Brain microvascular endothelial cell (primary cell): Measurements from ENCODE around the gene AUTS2.

Source experiments
- DNase-seq: peaks from one replicate; pipeline ENCODE4 v3.0.0-alpha.2; 2020
- H3K27ac ChIP-seq: fragments of 250-450 bp; sonication (Bioruptor Pico); 2 replicates; pipeline ENCODE4 v1.5.1; 2020; ENCODE audit warnings: mild to moderate bottlenecking, moderate library complexity
- H3K27me3 ChIP-seq: fragments of 250-450 bp; sonication (Bioruptor Pico); replicated peaks from 2 replicates; pipeline ENCODE4 v1.5.1; 2020; ENCODE audit warnings: mild to moderate bottlenecking
- H3K36me3 ChIP-seq: fragments of 250-450 bp; sonication (Bioruptor Pico); replicated peaks from 2 replicates; pipeline ENCODE4 v1.5.1; 2020; ENCODE audit warnings: mild to moderate bottlenecking
- H3K4me3 ChIP-seq: 2 replicates; pipeline ENCODE4 v1.5.1; 2011; ENCODE audit warnings: low read depth, mild to moderate bottlenecking, control low read depth, low read length, moderate library complexity
- in situ Hi-C: cut with HindIII; loops from 2 replicates; pipeline ENCODE4 v1.10.0; 2017; ENCODE audit warnings: low sequenced_read_pairs, low pct_ligation_motif_present
- TF ChIP-seq, protein P1 (sequence below): IDR thresholded peaks from 2 replicates; pipeline ENCODE4 v1.5.1; 2011; ENCODE audit warnings: low read depth, mild to moderate bottlenecking, moderate library complexity, low read length, control low read depth, inconsistent platforms; ENCODE audit errors: missing control alignments

Gene AUTS2

DNA sequence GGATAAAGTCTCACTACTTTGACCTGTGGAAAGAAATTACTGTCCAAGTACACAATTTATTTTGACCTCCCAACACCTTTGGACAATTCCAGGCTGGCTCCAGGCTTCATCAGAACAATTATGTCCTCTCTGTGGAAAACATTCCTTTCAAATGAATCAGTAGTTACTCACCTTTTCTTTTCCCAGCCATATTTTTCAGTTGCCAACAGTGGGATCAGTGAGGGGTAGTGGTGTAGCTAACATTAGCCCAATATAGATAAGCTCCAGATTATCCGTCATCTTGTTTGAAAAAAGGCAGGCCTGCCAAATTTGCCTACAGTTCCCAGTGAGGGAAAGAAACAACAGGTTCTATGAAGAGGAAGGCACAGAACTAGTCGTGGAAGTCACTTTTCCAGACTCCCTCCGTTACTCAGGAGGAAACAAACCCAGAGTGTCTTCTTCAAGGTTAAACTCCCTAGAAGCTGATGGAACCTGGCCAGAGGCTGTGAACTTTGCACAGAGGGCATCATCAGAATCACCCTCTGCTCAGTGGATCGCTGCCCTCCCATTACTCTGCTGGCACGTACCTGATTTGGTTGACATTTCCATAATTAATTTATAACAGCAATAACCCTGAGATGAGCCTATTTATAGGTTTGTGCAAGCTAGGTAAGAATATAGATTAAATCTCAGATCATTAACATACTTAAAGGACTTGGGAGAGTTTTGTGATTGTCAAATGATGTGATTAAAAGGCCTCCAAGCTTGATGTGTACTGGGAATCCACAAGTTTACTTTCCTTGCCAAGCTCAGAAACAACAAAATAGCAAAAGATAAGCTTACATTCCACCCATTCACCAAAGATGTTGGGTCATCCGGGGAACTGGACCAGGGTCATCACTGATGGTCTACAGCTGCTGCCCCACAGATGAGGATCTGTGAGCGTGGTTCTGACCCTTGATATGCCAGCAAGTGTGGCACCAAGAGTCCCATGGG is 879.0 kb downstream of the AUTS2 start:
- TF ChIP-seq, protein P1, sequence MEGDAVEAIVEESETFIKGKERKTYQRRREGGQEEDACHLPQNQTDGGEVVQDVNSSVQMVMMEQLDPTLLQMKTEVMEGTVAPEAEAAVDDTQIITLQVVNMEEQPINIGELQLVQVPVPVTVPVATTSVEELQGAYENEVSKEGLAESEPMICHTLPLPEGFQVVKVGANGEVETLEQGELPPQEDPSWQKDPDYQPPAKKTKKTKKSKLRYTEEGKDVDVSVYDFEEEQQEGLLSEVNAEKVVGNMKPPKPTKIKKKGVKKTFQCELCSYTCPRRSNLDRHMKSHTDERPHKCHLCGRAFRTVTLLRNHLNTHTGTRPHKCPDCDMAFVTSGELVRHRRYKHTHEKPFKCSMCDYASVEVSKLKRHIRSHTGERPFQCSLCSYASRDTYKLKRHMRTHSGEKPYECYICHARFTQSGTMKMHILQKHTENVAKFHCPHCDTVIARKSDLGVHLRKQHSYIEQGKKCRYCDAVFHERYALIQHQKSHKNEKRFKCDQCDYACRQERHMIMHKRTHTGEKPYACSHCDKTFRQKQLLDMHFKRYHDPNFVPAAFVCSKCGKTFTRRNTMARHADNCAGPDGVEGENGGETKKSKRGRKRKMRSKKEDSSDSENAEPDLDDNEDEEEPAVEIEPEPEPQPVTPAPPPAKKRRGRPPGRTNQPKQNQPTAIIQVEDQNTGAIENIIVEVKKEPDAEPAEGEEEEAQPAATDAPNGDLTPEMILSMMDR = no peak
- Histone ChIP-seq H3K36me3 (no peaks in the 10 kb centered on the region), H3K27ac (no peak overlapping the region), H3K4me3 (no peak overlapping the region), H3K27me3 (no peaks in the 10 kb centered on the region)
- no peak for DNase-seq
- in situ Hi-C loops = no loop called here

DNA sequence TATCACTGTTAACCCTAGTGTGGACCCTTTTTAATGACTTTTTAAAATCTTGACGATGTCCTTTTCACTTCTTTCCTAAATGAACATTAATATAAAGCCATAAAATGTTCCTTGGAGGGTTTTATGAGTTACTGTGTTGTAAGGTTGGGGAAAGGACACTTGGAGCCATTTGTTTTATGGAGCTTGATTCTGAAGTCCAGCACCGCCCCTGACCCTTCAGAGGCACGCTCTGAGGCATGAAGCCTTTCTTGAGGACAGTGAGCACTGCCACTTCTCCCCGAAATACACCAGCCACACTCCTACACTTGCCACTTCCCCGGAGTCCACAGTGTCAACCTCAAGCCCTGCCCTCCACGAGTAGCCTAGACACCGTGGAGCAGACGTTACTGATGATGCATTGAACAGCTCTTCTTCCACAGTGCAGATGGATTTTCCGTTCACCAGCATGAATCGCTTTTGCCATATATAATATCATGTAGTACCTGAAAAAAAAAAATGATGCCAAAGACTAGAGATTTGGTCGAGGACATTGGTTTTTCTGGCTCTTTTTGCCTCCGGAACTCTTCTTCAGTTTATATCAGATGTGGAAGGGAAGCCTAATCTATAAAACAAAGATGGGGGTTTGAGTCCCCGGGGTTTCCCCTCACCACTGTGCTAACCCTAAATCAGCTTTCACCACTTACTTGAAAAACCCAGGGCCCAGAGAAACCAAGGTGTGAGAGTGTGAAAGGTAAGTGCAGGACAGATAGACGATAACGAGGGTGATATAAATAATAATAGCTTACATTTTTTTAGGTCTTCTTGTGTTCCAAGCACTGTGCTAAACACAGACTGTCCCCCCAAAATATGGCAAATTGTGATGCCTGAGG is 881.1 kb downstream of the AUTS2 start:
- TF ChIP-seq, protein P1 = no peak
- H3K27me3 ChIP-seq = no peaks in the 10 kb centered on the region
- H3K27ac ChIP-seq = no peak overlapping the region
- no peak for DNase-seq
- in situ Hi-C loops = no loop called here
- no peaks in the 10 kb centered on the region for H3K36me3 ChIP-seq
- H3K4me3 ChIP-seq = no peak overlapping the region

DNA sequence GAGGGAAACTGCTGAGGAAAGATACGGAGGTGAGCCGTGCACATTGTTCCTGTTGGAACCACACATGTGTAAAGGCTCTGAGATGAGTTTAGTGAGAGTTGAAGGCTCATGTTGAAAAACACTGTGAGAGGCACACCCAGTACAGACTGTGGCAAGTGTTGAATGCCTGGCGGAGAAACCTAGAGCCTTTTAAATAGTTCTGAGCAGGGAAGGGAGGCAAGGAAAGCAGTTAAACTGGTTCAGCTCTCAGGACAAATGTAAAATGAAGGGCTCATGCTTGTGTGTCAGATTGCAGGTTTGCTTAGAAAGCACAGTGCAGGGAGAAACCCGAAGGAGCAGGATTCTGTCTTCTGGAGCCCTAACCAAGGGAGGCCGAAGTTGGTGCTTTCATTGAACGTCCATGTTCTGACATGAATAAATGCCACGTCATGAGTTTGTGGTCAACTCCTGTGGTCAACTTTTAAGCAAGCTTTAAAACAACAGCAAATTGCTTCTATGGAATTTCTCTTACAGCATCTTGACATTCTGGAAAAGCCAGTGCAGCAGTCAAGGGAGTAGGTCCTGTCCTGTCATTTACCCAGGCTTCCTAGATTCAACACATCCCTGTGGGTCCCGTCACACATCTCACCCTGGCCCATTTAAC is 882.8 kb downstream of the AUTS2 start:
- no peak for DNase-seq
- no peaks in the 10 kb centered on the region for H3K36me3 ChIP-seq
- in situ Hi-C loops = no loop called here
- H3K27me3 ChIP-seq = no peaks in the 10 kb centered on the region
- TF ChIP-seq, protein P1 = no peak
- no peak overlapping the region for H3K4me3 ChIP-seq
- H3K27ac ChIP-seq = no peak overlapping the region

DNA sequence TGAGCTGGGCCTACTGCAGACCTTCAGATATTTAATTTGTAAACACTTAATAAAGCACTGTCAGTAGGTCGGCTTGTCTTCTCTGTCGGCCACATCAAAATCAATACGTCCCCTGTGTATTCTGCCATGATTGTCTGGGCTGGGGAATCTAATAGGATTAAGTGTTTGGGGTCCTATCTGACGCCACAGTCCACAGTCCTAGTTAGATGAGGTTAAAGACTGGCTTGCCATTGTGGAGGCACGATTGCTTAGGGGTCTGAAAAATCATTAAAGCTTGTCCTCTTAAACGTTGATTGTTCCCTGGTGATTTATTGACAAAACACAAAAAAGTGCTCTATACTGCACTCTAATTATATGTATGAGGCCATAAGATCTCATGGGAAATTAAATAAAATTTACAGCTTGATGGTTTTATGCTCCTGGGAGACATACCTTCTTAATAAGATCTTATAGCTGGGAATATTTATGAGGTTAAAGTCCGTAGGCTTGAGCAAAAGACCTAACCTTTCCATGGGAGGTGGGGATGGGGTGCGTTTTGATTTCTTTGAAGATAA is 883.4 kb downstream of the AUTS2 start:
- H3K36me3 ChIP-seq = no peaks in the 10 kb centered on the region
- TF ChIP-seq, protein P1 = no peak
- in situ Hi-C loops = no loop called here
- DNase-seq = no peak
- H3K27me3 ChIP-seq = no peaks in the 10 kb centered on the region
- no peak overlapping the region for H3K27ac ChIP-seq
- H3K4me3 ChIP-seq = no peak overlapping the region

DNA sequence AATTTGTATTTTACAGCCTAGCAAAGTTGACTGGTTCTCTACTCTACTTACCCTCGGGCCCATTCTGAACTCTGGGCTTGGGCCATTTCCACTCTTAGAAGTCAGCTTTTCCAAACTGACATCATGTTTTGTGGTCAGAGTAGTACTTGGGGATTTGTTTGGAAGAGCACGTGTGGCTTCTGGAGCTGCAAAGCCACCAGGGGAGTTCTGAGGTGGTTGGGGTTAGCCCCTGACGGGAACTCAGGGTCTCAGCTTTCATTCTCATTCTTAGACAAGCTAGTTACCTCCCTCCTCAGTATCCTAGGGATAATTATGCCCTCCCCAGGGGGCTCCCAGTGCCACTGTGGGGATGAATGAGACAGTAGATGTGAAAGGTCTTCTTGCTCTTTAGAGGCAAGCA is 886.0 kb downstream of the AUTS2 start:
- in situ Hi-C loops = no loop called here
- Histone ChIP-seq H3K4me3 (no peak overlapping the region), H3K36me3 (no peaks in the 10 kb centered on the region), H3K27ac (no peak overlapping the region), H3K27me3 (no peaks in the 10 kb centered on the region)
- TF ChIP-seq, protein P1 = no peak
- DNase-seq = no peak
